Measurements from ENCODE around the gene ICA1.

The ICA1 gene

DNA sequence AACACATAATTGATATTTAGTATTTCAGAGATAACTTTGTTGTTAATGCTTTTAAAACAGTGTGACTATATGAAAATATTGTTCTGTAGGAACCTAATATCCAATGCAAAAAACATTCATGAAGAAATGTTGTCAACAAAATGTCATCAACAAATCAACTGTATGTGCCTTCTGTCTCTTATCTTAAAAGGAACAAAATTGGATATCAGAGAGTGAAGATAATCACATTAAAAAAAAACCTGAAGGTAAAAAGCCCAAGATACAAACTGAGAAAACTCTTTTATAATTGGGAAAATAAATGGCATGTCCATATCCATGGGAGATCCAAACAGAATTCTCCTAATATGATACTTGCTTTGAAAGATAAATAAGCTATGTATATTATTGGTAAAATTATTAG, 33.9 kb downstream of the ICA1 start:
- no peak for DNase-seq (ENCODE audit: low read depth in 3 of 3)

GRCh38 chr7:8227261-8227660, 34.7 kb downstream of the ICA1 start:
- DNase-seq (ENCODE audit: low read depth in 3 of 3), result no peak

DNA sequence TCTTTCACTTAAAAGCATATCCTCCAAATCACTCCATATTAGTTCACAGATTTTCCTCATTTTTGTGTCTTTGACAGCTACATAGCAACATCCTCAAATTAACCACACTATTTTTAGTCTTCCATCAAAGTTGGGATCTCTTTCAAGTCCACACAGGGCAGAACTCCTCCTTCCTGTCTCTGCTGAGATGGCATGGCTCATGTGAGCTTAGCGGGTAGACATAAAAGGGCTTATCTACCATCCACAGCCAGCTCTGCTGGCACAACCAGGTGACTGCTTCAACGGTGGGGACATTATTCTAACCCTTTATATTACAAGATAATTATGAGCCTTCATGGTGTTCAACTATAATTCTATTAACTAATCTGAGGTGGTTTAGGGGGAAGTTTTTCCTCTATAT, 35.5 kb downstream of the ICA1 start:
- DNase-seq (ENCODE audit: low read depth in 3 of 3), result no peak

DNA sequence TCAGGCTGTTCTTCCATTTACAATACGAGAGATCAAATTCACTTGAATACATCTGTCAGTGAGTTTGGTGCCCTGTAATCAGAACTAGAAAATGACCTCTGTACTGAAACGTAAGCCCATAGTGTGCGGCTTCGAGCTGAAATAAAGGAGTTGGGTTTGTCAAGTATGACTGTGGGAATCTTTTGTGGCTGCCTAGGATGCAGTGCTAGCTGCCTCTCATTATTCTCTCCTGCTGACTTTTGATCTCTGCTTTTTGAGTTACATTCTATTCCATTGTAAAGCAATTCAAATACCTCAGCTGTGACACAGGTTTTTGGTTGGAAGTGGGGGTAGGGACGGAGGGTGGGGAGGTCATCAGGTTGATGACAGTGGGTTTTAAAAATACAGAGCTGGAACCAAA, 40.4 kb downstream of the ICA1 start:
- DNase-seq (ENCODE audit: low read depth in 3 of 3), result no peak

GRCh38 chr7:8221101-8221495, 40.9 kb downstream of the ICA1 start:
- DNase-seq (ENCODE audit: low read depth in 3 of 3), result no peak

DNA sequence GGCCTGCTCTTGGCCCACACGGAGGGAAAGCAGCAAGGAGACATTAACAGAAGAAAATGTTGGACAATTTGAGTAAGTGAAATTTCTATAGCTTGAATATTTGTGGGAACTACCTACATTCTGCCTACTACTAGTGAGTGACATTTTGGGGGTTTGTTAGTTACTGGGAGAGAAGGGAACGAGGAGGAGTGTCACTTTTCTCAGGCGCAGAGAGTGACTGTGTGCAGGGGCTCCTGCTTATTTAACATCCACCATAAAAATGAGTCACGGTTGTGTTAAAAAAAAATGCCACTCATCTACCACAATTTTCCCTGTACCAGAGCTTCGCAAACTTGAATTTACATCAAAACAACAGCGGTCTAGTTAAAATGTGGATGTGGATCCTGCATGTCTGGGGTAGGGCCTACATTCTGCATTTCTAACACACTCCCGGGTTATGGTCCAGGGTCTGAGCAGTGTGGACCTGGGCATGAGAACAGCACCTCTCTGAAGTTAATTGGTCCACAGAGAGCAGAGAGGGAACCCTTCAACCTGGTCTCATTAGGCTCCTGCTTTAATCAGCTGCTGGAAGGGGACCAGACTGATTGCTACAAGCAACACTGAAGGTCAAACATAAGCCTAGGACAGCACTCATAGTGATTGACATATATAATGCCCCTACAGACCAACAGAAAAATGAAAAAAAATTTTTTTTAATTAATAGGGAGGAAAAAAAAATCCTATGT, 41.4 kb downstream of the ICA1 start:
- no peak for DNase-seq (ENCODE audit: low read depth in 3 of 3)

- no peak for DNase-seq (ENCODE audit: low read depth in 3 of 3)
These were observed 44.5 kb downstream of the ICA1 start for GRCh38 chr7:8217200-8218068.

- no peak for DNase-seq (ENCODE audit: low read depth in 3 of 3)
These were observed 45.7 kb downstream of the ICA1 start for GRCh38 chr7:8216334-8216690.

GRCh38 chr7:8215648-8216333, 46.2 kb downstream of the ICA1 start:
- no peak for DNase-seq (ENCODE audit: low read depth in 3 of 3)

GRCh38 chr7:8214244-8214824, 47.6 kb downstream of the ICA1 start:
- DNase-seq (ENCODE audit: low read depth in 3 of 3), result no peak

DNA sequence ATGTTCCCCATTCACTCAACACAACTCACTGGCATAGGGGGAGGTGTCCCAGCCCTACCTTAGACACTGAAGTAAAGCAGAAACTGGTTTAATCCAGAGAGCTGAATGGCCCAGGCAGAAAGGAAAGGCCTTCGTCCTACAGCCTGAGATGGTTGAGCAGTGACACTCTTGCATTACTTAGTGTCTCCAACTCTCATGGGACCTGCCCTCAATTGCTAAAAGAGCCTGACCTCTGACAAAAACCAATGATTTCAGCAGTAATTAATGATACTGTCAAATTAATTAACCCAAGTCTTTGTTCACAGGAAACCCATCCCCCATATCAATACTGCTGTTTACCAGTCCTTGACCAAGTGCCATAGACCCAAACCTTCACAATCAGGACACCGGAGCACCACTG, 48.6 kb downstream of the ICA1 start:
- DNase-seq (ENCODE audit: low read depth in 3 of 3), result no peak

DNA sequence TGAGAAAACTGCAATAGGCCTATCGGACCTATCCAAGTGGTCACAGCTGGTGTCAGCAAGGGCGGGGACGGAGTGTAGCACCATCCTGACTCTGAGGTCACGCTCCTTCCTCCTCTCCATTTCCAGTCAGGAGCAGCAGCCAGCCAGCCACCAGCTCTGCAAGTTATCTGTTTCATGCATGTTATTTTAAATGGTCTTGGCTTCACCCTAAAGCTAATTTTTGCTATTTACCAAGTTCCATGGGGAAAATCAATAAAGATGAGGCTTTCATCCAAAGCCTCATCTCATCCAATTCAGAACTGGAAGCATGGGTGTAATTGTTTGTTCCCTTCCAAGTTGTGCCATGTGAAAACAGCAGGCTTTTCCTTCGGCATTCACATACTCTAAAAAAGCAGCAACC, 49.3 kb downstream of the ICA1 start:
- DNase-seq (ENCODE audit: low read depth in 3 of 3), result no peak

GRCh38 chr7:8211725-8212096, 50.3 kb downstream of the ICA1 start:
- DNase-seq (ENCODE audit: low read depth in 3 of 3), result no peak

DNA sequence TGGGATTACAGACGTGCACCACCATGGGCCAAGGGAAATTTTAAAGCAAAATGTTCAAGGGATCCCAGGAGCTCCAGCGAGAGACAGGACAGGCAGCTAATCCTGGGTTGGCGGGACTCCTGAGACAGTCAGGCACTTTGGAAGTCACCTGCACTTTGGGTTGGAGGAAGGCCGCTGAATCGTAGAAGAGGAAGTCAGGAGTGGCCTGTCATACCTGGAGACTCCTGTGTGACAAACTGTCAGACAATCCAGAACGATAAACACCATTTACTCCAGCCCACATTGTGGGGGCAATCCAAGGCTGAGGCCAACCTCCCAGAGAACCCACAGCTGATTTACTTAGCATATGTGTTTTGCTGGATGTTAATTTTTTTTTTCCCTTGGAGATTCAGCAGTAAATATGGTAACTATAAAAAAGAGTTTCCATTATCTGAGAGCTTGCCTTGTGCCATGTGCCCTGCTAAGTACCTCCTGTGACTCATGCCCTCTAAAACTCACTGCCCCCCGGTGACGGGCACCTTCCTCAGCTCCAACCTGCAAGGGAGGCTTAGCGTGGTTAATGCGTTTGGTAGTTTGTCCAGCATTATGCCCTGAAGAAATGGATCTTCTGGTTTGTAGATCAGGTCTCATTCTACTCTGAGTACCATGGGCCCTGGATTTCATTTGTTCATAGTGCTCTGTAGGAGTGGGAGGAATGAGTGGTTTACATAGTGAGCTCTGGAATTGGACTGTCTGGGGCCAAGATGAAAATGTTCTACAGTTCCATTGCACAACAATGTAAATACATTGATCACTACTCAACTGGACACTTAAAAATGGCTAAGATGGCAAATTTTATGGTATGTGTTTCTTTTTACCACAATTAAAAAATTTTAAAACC, 50.9 kb downstream of the ICA1 start:
- no peak for DNase-seq (ENCODE audit: low read depth in 3 of 3)

GRCh38 chr7:8209353-8209752, 52.6 kb downstream of the ICA1 start:
- DNase-seq (ENCODE audit: low read depth in 3 of 3), result no peak

DNA sequence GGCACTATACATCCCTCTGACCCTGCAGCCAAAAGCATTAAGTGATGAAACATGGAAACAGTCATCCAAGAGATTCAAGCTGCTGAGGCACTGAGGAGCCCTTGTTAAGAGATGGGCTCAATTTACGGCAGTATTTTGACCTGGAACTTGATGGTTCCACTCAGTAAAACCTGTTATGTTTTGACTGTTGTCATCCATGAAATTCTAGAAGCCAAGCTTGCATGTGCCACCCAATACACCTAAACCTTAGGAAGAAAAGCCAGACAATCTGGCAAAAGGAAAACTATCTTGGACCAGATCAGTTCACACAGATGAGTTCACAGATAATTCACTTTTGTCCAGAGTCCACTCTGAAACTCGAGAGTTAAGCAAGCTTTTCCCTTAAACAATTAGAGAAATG, 53.2 kb downstream of the ICA1 start:
- DNase-seq (ENCODE audit: low read depth in 3 of 3), result no peak

- no peak for DNase-seq (ENCODE audit: low read depth in 3 of 3)
These were observed 55.0 kb downstream of the ICA1 start for GRCh38 chr7:8206956-8207355.

- DNase-seq (ENCODE audit: low read depth in 3 of 3), result no peak
These were observed 56.4 kb downstream of the ICA1 start for GRCh38 chr7:8205537-8205936.

DNA sequence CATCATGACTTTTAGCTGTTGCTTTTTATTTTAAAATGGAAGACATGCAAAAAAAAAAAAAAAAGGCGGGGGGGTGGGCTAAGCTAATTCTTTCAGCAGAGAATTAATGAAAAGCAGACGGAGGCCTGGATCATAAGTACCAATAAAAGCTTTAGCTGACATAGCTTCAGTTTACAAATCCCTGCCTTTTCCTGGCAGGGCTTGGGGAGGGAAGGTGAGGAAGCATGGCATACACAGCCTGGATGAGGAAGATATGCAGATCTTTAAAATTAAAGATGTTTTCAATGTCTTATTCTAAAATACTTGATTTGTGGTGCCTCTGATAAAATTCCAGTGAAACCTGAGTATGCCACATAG, 57.0 kb downstream of the ICA1 start:
- DNase-seq (ENCODE audit: low read depth in 3 of 3), result no peak

DNA sequence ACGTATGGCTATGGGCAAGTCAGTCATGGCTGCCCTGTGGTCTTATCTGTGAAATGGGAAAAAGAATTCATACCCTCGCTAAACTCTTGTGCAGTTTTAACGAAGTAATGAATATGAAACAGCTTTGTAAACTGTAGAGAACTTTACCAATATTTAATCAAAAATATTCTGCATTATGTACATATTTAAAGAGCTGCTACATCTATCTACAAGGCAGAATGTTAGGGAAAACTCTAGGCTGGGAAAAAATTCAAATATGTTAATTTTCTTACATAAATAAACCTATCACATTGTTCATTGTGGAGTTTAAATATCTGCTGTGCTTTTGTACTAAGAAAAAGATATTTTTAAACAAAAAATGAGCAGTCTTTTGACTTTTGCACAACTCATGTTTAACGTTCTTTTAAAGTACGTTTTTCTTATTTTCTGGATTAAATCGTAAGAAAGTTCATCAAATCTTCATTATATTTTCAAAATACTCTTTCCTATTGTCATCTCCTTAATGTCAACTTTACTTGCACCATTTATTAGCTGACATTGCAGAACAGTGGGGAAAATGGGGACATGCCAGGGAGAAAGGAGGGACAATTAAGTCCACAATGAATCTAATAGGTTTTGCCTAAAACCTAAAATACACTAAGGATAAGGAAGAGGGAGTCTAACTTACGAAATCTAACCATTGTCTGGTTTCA, 57.5 kb downstream of the ICA1 start:
- DNase-seq (ENCODE audit: low read depth in 3 of 3), result no peak

DNA sequence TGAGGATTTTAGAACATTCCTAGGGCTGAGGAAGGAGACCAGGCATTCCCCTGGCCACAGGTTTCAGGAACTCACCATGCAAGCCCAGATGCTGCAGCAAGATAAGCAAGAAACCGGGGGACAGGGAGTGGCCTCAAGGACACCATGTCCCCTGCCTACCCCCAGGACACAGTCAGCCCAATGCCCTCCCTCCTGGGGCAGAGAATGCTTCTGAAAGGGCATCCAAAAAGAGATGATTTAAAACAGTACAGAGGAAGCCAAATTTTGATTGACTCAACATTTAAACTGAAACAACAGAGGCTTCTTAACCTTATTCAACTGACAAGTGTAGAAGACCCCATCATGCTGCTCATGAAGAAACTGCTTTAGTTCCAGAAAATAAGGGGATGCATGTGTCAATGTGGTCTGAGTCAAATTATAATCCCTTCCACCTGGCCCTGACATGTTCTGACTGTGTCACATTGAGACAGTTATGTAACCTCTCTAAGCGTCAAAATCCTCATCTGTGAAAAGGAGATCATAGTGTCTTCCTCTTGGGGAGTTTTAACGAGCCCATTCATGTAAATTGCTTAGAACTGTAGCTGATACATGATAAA, 60.0 kb downstream of the ICA1 start:
- DNase-seq (ENCODE audit: low read depth in 3 of 3), result no peak

All from stimulated activated CD4-positive, alpha-beta T cell treated with anti-CD3 and anti-CD28 coated beads, TNF-alpha, amount 100 ng/mL, for 4 hours (primary cell).